RCC 7860 (cell line): ENCODE results near the gene MAP2K3.

ENCODE experiments used
- DNase-seq: peaks from one replicate; pipeline ENCODE4 v3.0.0-alpha.2; 2015; ENCODE audit warnings: low spot score
- FAIRE-seq: peaks from 2 replicates; lab custom pipeline; 2012; peaks lifted over from hg19 to GRCh38; lab: Jason Lieb, UNC

The MAP2K3 gene

DNA sequence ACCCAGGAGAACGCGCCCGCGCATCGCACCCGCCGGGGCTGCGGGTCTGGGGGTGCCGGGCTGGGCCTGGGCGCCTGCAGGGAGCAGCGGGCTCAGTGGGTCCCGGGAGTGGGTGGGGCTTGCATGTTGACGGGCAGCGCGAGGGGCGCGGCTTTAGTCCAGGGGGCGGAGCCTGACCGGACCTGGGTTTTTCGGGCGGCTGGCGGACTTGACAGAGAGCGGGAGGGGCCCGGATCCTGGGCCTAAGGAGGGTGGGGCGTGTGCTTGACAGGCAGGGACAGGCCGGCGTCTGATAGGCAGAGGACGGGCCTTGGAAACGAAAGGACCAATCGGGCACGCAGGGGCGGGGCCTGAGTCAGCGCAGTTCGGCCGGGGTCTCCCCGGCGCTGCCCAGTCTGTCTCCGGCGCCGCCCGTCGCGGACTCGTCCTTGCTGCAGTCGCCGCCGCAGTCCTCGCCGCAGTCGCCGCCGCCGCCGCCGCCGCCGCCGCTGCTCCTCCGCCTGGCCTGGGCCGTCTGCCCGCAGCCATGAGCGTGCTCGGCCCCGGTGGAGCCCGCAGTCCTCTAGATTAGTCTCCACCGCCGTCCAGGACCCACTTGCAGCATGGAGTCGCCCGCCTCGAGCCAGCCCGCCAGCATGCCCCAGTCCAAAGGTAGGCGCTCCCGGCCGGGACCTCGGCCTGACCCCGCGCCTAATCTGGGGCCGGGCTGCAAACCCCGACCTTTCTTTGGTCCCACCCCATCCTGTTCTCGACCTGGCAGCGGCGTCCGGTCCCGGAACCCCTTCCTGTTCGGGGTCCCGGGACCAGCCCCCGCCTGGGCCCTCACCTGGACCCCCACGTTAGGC, at the start of gene MAP2K3:
TSS of gene MAP2K3 (plus strand) at position 393 of the 845 bp plus-strand sequence. CDS start at position 603, 210 bp downstream.
- FAIRE-seq (peak; percentile 79), DNase-seq (peak; percentile 92)

DNA sequence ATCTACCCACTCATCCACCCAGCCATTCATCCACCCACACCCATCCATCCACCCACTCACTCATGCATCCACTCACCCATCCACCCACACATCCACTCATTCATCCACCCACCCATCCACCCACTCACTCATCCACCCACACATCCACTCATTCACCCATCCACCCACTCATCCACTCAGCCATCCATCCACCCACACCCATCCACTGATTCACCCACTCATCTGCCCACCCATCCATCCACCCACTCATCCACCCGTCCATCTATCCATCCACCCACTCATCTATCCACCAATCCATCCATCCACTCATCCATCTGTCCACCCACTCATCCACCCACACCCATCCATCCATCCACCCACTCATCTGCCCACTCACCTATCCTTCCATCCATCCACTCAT, 48.6 kb upstream of the MAP2K3 start:
- DNase-seq (no peak), FAIRE-seq (no peak)

DNA sequence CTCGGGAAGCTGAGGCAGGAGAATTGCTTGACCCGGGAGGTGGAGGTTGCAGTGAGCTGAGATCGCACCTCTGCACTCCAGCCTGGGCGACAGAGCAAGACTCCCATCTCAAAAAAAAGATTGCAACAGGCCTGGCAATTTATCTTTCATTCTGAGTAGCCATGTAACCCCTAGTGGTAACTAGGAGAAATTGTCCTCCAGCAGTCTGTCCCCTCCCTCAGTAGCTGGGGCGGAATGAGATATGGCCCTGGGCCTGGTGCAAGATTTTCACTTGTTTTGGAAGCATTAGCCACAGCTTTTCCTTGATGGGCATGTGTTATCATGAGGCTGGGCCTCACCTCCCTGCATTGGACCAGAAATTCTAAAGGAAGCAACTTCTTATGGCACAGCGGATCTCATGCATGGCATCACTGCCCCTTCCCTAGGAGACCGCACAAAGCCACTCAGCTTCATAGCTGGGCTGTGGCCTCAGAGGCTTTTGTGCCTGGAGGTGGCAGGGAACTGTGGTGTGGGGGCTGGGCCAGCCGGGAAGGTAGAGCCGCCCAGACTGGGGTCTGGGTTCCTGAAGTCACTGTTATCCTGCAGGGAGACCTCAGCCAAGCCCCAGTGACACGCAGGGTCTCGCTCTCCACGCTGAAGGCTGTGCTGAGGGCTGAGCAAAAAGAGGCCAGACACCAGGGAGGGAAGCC, 44.7 kb upstream of the MAP2K3 start:
- FAIRE-seq, result no peak
- peak; percentile 13 for DNase-seq

DNA sequence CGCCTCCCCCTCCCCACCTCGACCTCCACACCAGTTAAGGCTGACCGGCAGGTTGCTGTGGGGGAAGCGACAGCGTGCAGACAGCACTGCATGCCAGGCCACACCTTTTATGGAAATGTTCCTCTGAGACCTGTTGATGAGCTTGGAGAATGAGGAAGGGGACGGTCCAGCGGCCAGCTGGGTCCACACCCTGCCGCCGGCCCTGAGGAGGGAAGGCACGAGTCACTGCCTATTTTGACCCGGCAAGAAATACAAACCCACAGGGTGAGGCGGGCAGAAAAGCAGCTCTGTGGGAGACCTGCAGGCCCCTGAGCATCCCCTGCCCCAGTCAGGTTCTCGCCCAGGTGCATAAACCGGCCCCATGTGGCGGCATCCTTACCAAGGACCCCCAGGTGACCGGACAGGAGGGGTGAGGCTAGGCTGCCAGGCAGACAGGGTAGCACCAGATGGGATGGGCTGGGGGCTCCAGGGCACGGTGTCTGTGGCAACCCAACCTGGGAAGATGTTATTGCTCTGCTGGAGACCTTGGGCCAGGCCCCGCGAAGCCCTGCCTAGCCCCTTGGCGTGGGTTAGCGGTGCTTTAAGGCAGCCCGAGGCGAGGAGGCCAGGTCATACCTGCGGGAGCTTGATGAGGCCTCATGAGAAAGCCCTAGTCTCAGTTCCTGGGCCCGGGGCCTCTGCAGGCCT, 44.0 kb upstream of the MAP2K3 start:
- no peak for FAIRE-seq
- no peak for DNase-seq

DNA sequence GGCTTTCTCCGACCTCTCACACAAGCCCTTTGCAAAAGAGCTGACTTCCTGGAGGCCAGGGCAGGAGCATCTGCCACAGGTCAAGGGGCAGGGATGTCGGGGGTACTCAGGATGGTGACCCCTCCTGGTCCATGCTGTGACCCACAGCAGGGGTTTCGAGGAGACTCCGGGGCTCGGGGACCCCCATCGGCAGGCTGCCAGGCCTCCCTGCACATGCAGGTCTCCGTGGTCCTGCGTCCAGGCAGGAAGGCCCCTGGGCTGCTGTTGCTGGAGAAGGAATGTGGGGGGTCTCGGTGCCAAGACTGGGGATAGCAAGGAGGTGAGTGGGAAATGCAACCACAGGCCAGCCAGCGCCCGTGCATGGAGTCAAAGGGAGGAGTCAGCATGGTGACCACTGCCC, 42.9 kb upstream of the MAP2K3 start:
- FAIRE-seq, result no peak
- DNase-seq, result no peak

DNA sequence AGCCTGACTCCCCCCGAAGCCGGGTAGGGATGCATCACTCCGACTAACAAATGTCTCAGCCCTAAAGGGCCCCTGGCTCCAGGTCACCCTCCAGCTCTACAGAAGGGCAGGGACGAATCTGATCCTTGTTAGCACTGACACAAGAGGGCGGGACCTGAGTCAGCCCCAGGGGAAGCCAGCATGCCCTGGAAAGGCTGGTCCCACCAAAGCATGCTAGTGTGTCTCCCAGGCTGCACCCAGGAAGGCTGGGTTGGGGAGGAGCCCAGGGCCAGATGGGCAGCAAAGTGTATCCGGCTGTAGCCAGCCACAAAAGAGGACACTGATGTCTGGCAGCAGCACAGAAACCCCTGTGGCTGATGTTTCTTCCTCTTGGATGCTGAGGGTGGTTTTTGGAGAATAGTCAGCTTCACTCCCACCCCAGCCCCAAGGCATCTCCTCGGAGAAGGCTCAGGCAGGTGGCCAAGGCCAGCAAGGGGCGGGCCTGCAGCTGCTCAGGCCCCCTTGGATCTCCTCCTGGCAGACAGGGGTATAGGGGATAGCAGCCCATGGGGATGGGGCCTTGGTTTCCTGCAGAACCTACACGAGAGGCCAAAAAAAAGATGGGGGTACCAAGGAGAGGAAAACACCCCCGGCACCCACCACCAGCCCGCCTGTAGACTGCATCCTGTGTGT, 42.3 kb upstream of the MAP2K3 start:
- DNase-seq (no peak), FAIRE-seq (no peak)

DNA sequence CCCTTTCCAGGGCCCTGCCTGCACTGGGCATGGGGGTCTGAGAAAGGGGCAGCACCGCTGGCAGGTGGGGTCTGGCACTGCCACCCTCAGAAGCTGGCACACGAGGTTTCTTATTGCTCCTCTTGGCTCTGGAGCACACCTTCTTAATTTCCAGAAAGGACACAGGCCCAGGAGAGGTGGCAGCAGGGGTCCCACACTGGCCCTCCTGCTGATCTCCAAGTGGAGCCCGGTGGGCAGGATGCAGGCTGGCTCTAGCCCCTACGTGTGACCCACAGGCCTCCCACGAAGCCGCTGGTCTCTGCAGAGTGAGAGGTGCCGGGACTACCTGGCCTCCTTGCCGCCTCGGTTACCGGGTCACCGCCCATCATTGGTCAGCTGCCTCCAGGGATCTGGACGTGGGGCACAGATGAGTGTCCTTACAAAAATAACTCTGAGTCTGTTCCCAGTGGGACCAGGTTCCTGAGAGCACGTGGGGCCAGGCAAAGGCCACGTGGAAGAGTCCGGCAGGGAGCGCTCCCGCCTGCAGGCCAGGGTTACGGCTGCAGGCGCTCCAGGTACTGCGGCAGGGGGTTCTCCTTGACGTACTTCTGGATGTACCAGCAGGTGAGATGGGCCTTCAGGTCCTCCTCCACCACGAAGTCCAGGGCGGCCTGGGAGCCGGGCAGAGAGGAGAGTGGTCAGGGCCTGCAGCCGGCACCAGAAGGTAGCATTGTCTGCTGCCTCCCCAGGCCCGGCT, 41.6 kb upstream of the MAP2K3 start:
- FAIRE-seq (no peak), DNase-seq (no peak)

DNA sequence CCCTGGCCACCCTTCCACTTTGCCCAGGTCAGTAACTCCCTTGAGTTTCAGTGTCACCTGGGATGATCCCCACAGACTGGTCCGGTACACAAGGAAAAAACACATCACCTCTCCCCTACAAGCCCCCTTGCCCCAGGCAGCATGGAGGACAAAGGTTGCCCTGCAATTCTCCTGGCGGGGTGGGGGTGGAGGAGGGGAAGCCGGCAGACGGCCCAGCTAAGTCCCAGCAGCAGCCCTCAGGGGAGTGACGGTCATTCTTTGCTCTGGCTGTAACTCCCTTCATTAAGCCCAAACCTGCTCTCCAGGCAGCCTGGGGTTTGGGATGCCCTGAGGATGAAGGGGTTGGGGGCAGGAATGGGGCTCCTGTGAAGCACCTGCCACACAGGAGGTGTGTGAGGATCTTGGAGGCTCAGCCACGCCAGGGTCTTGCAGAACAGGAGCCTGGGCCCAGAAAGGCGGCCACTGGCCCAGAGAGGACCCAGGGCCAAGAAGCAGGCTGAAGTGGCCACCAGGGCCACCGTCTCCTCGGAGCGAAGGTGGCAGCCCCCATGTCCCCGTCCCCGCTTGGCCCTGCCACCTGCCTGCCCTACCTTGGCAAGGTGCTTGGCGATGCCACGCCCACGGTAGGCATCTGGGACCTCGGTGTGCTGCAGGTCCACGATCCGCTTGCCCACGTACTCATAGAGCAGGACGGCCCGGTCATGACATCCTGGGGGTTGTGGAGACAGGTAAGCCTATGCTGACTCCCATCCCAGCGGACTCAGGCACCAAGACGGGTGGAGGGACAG, 40.8 kb upstream of the MAP2K3 start:
- DNase-seq (no peak), FAIRE-seq (no peak)

DNA sequence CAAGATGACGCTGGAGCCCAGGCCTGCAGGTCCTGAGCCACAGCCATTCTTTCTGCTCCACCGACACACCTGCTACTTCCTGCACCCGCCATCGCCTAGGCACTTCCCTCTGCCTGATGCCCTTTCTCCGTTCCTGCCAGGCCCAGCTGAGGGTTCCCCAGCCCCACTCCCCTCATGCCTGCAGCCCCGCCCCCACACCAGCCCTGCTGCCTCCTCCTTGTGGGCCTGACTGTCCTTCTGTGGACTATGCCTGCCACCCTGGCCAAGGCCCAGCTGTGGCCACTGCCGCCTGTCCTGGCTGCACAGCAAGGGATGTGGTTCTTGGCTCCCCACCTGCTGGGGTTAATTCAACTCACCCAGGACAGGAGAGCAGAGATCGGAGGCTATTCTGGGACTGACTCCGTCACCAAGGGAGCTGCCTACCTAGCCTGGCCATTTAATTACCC, 38.8 kb upstream of the MAP2K3 start:
- no peak for FAIRE-seq
- DNase-seq, result no peak

DNA sequence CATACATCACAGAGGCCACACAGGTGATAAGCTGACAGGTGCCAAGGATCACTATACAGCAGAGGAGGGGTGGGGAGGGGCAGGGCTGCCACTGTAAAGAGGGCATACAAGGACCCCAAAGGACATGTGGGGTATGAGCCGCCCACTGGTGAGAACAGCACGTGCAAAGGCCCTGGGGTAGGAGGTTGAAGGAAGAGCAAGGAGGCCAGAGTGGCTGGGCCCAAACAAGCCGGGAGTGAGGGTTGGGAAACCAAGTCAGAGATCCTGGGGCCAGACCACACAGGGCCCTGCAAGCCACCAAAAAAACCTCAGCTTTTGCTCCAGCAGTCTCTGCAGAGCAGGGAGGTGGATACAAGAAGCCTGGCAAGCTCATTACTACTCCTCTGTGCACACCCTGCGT, 37.8 kb upstream of the MAP2K3 start:
- DNase-seq (no peak), FAIRE-seq (no peak)

DNA sequence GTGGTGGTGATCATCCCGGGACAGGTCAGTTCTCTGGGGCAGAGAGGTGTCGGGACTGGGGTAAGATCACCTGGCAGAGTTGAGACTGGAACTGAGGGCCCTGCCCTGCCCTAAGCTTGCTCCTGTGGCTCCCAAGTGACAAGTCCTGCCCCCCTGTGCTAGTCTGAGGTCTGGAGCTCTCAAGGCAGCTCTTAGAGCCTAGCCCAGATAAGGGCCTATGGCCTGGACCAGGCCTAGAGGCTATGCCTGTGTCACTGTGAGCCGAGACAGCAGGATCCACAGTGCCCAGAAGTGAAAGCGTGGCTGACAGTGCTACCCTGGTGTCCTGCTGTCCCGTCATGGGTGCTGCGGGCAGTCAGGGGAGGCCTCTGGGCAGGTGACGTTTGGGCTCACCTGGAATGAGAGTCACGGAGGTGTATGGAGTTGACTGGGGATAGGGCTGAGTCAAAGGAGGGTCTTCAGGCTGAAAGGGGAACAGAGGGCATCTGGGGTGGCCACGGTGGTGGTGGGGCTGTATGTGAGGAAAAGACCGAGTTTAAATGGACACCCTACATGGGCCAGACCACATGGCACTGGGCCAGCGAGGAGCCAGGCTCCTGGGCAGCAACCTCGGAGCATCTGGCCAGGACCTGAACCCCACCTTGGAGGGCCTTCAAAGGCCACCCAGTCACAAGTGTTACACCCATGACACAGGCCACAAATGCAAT, 36.8 kb upstream of the MAP2K3 start:
- DNase-seq (no peak), FAIRE-seq (no peak)

DNA sequence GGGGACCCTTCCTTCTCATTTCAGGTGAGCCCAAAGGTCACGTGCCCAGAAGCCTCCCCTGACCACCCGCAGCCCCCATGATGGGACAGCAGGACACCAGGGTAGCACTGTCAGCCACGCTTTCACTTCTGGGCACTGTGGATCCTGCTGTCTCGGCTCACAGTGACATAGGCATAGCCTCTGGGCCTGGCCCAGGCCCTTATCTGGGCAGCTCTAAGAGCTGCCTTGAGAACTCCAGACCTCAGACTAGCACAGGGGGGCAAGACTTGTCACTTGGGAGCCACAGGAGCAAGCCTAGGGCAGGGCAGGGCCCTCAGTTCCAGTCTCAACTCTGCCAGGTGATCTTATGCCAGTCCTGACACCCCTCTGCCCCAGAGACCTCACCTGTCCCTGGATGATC, 36.0 kb upstream of the MAP2K3 start:
- FAIRE-seq (no peak), DNase-seq (no peak)

DNA sequence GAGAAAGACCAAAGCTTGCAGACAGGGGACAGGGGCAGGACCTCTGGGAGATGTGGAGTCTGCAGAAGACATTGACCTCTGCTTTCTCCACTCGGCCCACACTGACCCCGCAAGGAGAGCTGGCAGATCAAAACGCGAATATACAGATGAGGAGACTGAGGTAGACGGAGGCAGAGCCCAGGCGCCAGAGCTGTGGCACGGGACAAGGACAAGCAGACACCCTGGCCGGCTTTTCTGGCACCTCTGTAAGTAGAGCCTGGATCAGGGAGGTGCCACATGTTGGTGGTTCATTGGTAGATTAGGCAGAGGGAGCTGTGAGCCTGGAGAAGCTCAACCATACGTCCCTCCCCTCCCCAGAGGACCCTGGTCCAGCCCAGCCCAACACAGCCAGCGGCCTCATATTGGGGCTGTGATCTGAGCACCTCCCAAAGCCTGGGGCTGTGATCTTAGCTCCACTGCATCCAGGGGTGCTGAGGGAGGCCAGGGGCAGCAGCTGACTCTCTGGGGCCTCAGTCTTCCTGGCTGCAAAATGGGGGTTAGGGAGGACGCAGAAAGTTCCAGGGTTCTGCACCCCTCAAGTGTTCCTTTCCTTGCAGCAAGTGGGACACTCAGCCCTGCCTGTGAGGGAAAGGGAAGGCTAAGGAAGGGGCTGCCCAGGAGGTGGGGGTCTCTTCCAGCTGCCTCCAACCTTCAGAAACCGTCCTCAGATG, 35.3 kb upstream of the MAP2K3 start:
- FAIRE-seq, result no peak
- DNase-seq, result no peak

DNA sequence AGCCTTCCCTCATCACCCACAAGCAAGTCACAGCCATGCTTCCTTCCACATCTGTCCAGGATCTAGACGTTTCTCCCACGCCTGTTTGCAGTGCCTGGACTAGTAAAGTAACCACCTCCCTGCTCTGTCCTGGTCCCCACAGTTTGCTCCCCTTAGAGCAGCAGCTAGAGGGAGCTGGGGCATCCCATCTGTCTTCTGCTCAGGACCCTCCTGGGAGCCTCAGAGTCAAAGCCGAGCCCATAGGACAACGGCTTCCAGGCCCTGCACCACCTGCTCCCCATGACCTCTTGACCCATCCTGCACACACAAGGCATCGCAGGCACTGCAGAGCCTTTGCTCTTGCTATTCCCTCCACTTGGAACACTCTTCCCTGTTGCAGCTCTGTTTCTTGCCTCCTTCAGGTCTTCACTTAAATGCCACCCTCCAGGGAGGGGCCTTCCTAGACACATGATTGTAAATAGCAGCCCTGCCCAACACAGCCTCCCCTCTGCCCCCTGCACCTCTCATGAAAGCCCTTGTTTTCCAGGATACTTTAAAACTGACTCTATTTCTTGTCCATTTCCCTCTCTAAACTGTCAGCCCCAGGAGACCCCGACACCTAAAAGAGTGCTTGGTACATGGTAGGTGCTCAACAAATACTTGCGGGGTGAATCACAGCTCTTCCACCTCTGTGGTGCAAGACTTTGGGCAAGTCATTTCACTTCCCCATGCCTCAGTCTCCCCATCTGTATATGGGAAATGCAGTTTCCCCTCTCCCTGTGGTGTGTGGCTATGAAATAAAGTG, 34.4 kb upstream of the MAP2K3 start:
- DNase-seq (no peak), FAIRE-seq (no peak)

DNA sequence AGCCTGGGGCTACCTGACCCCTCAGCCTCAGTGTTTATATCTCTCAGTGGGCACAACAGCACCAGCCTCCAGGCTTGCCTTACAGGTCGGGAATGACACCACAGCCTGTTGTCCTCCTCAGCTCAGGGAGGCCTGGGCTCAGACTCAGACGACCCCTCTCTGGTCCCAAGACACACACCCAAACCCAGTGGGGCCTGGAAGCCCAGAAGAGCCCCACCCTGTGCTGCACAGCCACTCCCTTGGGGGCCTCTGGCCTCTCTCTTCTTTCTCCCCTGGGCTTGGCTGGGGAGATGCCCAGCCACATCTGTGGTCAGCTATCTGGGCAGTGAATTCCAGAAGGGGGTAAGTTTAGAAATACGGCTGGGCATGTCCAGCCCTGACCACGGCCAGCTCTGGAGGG, 33.7 kb upstream of the MAP2K3 start:
- FAIRE-seq (no peak), DNase-seq (no peak)

DNA sequence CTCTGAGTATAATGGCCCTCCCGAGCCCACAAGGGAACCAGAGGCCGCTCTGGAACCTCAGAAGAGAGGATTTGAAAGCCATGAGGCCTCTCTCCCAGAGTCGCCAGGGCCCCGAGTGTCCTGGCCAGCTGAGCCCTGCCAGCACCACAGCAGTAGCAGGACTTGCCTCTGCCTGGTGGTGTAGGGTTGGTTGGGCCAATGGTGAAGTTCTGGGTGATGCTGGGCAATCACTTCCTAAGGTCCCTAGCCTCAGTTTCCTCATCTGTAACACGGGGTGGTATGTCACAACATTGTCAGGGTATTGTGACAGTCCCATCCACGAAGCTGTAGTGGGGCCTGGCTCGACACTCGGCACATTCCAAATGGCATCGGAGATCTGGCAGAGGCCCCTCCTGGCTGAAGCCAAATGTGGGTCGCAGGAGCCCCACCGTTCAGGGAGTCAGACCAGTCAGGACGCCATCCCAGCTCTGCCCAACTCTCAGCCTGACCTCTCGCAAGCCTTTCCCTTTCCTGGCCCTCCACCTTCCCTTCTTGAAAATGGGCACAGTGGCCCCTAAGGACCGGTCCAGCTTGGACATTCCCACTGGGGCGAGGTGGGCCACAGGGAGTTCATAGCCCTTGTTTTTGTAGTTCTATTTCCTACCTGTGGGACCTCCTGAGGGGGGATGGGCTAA, 33.0 kb upstream of the MAP2K3 start:
- no peak for FAIRE-seq
- no peak for DNase-seq

DNA sequence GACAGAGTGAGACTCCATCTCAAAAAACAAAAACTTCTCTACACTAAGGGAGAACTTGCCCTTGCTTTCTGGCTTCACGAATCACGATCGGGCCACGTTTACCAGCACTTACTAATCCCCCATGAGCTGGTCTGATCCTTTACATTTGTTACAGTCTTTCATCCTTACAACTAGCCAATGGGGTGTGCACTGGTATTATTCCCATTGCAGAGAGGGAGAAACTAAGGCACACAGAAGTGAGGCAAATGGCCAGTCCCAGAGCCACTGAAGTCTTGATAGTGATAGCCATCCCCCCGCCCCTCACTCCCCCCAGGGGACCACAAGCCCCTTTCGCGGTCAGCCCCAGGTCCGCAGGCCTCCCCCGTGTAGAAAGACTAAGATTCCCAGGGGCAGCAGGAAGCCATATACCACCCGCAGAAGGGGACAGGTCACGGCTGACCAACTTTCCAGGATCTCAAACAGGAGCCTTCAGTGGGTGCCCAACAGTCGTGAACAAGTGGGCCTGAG, 32.2 kb upstream of the MAP2K3 start:
- FAIRE-seq (no peak), DNase-seq (no peak)
